GM12878 (cell line): ENCODE measurements around the gene CTRB1.

Source experiments
- BMI1 ChIP-seq: fragments of 450-650 bp; IDR thresholded peaks from 2 replicates; pipeline ENCODE4 v1.6.1; 2016; ENCODE audit warnings: mild to moderate bottlenecking, moderate library complexity, borderline replicate concordance
- CBFB ChIP-seq: IDR thresholded peaks from 2 replicates; pipeline ENCODE4 v1.6.1; 2016; ENCODE audit warnings: antibody characterized with exemption, low read depth
- CBX3 ChIP-seq: fragments of 200-600 bp; sonication (generic); IDR thresholded peaks from 2 replicates; pipeline ENCODE4 v1.6.1; 2016; ENCODE audit warnings: low read depth, borderline replicate concordance
- CEBPB ChIP-seq, 2 experiments: fragments of 150-350 bp in 1 of 2; IDR thresholded peaks; 2 replicates each; pipeline ENCODE4 v1.6.1; 2012 to 2014; ENCODE audit warnings: low read depth in 2 of 2, low read length in 2 of 2, borderline replicate concordance in 1 of 2, inconsistent platforms in 1 of 2
- JUND ChIP-seq: IDR thresholded peaks from 2 replicates; pipeline ENCODE4 v1.6.1; 2012; ENCODE audit warnings: low read depth, mild to moderate bottlenecking, low read length, improper control_type of control experiment, moderate library complexity
- MYC ChIP-seq: IDR thresholded peaks from 2 replicates; pipeline ENCODE4 v1.6.1; 2011; ENCODE audit warnings: mild to moderate bottlenecking, low read length, moderate library complexity, inconsistent platforms; ENCODE audit not compliant: insufficient read depth, insufficient replicate concordance, insufficient read length, severe bottlenecking
- POLR2A ChIP-seq: IDR thresholded peaks from 2 replicates; pipeline ENCODE4 v1.6.1; 2011; ENCODE audit warnings: low read depth, mild to moderate bottlenecking, low read length
- RAD21 ChIP-seq: IDR thresholded peaks from 2 replicates; pipeline ENCODE4 v1.6.1; 2011; ENCODE audit warnings: mild to moderate bottlenecking, low read depth, low read length, moderate library complexity; ENCODE audit not compliant: insufficient read depth
- SPI1 ChIP-seq: IDR thresholded peaks from 2 replicates; pipeline ENCODE4 v1.6.1; 2011; ENCODE audit warnings: low read depth, mild to moderate bottlenecking, low read length, moderate library complexity, borderline replicate concordance; ENCODE audit not compliant: insufficient read depth
- ZNF274 ChIP-seq: IDR thresholded peaks from one replicate; pipeline ENCODE4 v1.8.0; 2011; ENCODE audit not compliant: insufficient read length, insufficient read depth
- TF ChIP-seq, protein P1 (sequence below), 3 experiments: IDR thresholded peaks in 2 of 3; conservative IDR thresholded peaks in 1 of 3; 2 replicates each; pipeline ENCODE4 v1.5.1; 2011; ENCODE audit warnings: low read depth in 3 of 3, low read length in 3 of 3, mild to moderate bottlenecking in 3 of 3, control low read depth in 2 of 3, moderate library complexity in 2 of 3, inconsistent platforms in 1 of 3, mixed read lengths in 1 of 3; ENCODE audit not compliant: control insufficient read depth in 2 of 3, insufficient read depth in 1 of 3; ENCODE audit errors: extremely low read depth in 1 of 3
- TF ChIP-seq, protein P2 (sequence below): IDR thresholded peaks from 2 replicates; pipeline ENCODE4 v1.6.1; 2011; ENCODE audit warnings: borderline replicate concordance, low read depth, mild to moderate bottlenecking, moderate library complexity, low read length; ENCODE audit not compliant: insufficient read depth, poor library complexity, severe bottlenecking
- TF ChIP-seq, protein P3 (sequence below): fragments of 450-650 bp; IDR thresholded peaks from 2 replicates; pipeline ENCODE4 v1.6.1; 2017; ENCODE audit warnings: mild to moderate bottlenecking

DNA sequence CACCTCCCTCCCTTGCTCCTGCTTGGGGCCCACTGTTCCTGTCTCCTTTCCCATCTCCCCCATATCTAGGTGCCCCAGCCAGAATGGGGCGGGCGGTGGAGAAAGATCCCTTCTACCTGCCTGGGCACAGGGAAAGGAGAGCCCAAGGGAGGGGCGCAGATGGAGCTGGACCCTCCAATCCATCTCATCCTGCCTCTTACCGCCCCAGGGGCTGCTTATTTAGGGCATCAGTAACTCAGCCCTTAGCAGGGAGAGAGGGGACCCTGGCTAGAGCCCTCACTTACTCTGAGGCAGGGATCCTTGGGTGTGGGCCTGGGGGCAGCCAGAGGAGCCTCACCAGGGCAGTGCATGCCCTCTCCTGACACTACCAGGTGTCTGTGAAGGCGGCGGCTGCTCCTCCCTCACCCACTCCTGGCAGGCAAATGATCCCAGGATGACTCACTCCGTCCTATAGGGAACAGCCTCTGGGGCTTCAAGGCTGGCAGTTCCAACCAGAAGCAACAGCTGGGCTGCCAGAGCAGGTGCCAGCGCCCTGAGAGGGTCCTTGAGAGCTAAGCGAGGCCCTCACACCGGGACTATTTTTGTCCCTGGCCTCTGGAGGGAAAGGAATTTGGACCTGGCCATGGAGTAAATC is 49.0 kb downstream of the CTRB1 start:
- TF ChIP-seq ZNF274: no peak
- TF ChIP-seq, protein P1, sequence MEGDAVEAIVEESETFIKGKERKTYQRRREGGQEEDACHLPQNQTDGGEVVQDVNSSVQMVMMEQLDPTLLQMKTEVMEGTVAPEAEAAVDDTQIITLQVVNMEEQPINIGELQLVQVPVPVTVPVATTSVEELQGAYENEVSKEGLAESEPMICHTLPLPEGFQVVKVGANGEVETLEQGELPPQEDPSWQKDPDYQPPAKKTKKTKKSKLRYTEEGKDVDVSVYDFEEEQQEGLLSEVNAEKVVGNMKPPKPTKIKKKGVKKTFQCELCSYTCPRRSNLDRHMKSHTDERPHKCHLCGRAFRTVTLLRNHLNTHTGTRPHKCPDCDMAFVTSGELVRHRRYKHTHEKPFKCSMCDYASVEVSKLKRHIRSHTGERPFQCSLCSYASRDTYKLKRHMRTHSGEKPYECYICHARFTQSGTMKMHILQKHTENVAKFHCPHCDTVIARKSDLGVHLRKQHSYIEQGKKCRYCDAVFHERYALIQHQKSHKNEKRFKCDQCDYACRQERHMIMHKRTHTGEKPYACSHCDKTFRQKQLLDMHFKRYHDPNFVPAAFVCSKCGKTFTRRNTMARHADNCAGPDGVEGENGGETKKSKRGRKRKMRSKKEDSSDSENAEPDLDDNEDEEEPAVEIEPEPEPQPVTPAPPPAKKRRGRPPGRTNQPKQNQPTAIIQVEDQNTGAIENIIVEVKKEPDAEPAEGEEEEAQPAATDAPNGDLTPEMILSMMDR (IDR thresholded peaks at IDR 0.05 in 2 of 3, conservative IDR thresholded peaks at IDR 0.05 in 1 of 3; ENCODE audit: control insufficient read depth in 2 of 3, extremely low read depth in 1 of 3, insufficient read depth in 1 of 3, low read depth in 3 of 3, low read length in 3 of 3): no peak
- TF ChIP-seq CBFB: no peak
- TF ChIP-seq, protein P2, sequence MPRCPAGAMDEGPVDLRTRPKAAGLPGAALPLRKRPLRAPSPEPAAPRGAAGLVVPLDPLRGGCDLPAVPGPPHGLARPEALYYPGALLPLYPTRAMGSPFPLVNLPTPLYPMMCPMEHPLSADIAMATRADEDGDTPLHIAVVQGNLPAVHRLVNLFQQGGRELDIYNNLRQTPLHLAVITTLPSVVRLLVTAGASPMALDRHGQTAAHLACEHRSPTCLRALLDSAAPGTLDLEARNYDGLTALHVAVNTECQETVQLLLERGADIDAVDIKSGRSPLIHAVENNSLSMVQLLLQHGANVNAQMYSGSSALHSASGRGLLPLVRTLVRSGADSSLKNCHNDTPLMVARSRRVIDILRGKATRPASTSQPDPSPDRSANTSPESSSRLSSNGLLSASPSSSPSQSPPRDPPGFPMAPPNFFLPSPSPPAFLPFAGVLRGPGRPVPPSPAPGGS: no peak
- TF ChIP-seq SPI1: no peak
- no peak for TF ChIP-seq CEBPB (IDR thresholded peaks at IDR 0.05; ENCODE audit: borderline replicate concordance in 1 of 2, low read depth in 2 of 2, low read length in 2 of 2)
- no peak for TF ChIP-seq MYC
- TF ChIP-seq RAD21: no peak
- no peak for TF ChIP-seq JUND
- TF ChIP-seq BMI1: no peak
- TF ChIP-seq, protein P3, sequence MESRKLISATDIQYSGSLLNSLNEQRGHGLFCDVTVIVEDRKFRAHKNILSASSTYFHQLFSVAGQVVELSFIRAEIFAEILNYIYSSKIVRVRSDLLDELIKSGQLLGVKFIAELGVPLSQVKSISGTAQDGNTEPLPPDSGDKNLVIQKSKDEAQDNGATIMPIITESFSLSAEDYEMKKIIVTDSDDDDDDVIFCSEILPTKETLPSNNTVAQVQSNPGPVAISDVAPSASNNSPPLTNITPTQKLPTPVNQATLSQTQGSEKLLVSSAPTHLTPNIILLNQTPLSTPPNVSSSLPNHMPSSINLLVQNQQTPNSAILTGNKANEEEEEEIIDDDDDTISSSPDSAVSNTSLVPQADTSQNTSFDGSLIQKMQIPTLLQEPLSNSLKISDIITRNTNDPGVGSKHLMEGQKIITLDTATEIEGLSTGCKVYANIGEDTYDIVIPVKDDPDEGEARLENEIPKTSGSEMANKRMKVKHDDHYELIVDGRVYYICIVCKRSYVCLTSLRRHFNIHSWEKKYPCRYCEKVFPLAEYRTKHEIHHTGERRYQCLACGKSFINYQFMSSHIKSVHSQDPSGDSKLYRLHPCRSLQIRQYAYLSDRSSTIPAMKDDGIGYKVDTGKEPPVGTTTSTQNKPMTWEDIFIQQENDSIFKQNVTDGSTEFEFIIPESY: no peak
- no peak for TF ChIP-seq POLR2A
- TF ChIP-seq CBX3: no peak
